Panc1 (cell line): ENCODE measurements around the gene FAHD2A.

Source experiments
- CTCF ChIP-seq: fragments of 450-650 bp; IDR thresholded peaks from 2 replicates; pipeline ENCODE4 v1.5.1; 2017; ENCODE audit warnings: mild to moderate bottlenecking
- POLR2AphosphoS5 ChIP-seq: IDR thresholded peaks from 2 replicates; pipeline ENCODE4 v1.6.1; 2012; ENCODE audit warnings: mild to moderate bottlenecking, low read depth, low read length, moderate library complexity
- REST ChIP-seq, 2 experiments: IDR thresholded peaks; 2 replicates each; pipeline ENCODE4 v1.6.1; 2011 to 2012; ENCODE audit warnings: low read depth in 2 of 2, control low read depth in 1 of 2, low read length in 1 of 2, mild to moderate bottlenecking in 1 of 2, moderate library complexity in 1 of 2; ENCODE audit not compliant: insufficient read depth in 1 of 2
- SIN3A ChIP-seq: IDR thresholded peaks from 2 replicates; pipeline ENCODE4 v1.6.1; 2012; ENCODE audit warnings: low read depth, mild to moderate bottlenecking, low read length, moderate library complexity, borderline replicate concordance; ENCODE audit not compliant: insufficient read depth
- TCF7L2 ChIP-seq: IDR thresholded peaks from 2 replicates; pipeline ENCODE4 v1.6.1; 2011; ENCODE audit warnings: mild to moderate bottlenecking, low read depth, low read length, inconsistent platforms

GRCh38 chr2:95380731-95381130, 21.8 kb upstream of the FAHD2A start:
- TF ChIP-seq CTCF: no peak
- no peak for TF ChIP-seq TCF7L2
- no peak for TF ChIP-seq POLR2AphosphoS5
- TF ChIP-seq SIN3A: no peak
- TF ChIP-seq REST (IDR thresholded peaks at IDR 0.05; ENCODE audit: insufficient read depth in 1 of 2, low read depth in 2 of 2, low read length in 1 of 2): no peak
